ENCODE results near the gene RBM45.
A peak's percentile ranks its signal among the peaks of the same experiment; 100 is the strongest.

Gene RBM45

GRCh38 chr2:178109813-178110212 lies 2.4 kb upstream of the RBM45 start:
- H3K4me3 ChIP-seq (ENCODE audit: low read depth, low read length) = no peak overlapping the region
- TF ChIP-seq, protein P1, sequence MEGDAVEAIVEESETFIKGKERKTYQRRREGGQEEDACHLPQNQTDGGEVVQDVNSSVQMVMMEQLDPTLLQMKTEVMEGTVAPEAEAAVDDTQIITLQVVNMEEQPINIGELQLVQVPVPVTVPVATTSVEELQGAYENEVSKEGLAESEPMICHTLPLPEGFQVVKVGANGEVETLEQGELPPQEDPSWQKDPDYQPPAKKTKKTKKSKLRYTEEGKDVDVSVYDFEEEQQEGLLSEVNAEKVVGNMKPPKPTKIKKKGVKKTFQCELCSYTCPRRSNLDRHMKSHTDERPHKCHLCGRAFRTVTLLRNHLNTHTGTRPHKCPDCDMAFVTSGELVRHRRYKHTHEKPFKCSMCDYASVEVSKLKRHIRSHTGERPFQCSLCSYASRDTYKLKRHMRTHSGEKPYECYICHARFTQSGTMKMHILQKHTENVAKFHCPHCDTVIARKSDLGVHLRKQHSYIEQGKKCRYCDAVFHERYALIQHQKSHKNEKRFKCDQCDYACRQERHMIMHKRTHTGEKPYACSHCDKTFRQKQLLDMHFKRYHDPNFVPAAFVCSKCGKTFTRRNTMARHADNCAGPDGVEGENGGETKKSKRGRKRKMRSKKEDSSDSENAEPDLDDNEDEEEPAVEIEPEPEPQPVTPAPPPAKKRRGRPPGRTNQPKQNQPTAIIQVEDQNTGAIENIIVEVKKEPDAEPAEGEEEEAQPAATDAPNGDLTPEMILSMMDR (IDR thresholded peaks at IDR 0.05; ENCODE audit: low read depth, low read length, missing control alignments) = peak; percentile 44
- DNase-seq (ENCODE audit: low read depth) = peak; percentile 15

GRCh38 chr2:178110681-178111080 lies 1.6 kb upstream of the RBM45 start:
- DNase-seq (ENCODE audit: low read depth) = no peak
- no peak overlapping the region for H3K4me3 ChIP-seq (ENCODE audit: low read depth, low read length)
- TF ChIP-seq, protein P1 (IDR thresholded peaks at IDR 0.05; ENCODE audit: low read depth, low read length, missing control alignments) = no peak

DNA sequence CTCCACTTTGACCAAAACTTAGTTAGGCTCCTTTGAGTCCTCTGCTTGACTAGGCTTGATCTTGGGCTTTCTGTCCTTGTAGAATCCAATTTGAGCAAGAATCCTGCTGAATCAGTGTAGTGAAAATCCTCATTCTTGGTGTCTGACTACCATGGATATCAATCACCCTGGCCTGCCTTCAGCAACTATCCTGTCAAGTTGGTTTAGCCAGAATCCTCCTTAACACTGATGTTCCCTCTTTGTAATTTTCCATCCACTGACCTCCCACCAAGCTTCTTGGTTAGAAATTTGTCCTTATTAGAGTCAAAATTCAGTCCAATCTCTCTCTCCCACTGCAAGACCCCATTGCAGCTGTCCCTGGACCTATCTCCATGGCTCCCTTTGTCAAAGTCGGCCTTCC lies 494 bp upstream of the RBM45 start:
- TF ChIP-seq, protein P1 (IDR thresholded peaks at IDR 0.05; ENCODE audit: low read depth, low read length, missing control alignments) = no peak
- H3K4me3 ChIP-seq (ENCODE audit: low read depth, low read length) = no peak overlapping the region; the same call in 1 of the 2 replicates
- no peak for DNase-seq (ENCODE audit: low read depth)

GRCh38 chr2:178114462-178114861 lies 2.2 kb downstream of the RBM45 start:
- TF ChIP-seq, protein P1 (IDR thresholded peaks at IDR 0.05; ENCODE audit: low read depth, low read length, missing control alignments) = no peak

GRCh38 chr2:178115271-178115670 lies 3.0 kb downstream of the RBM45 start:
- no peak overlapping the region for H3K4me3 ChIP-seq (ENCODE audit: low read depth, low read length)
- DNase-seq (ENCODE audit: low read depth) = no peak
- TF ChIP-seq, protein P1 (IDR thresholded peaks at IDR 0.05; ENCODE audit: low read depth, low read length, missing control alignments) = no peak

More at GRCh38 chr2:178114462-178114861, 2.2 kb downstream of the RBM45 start:
- no peak for DNase-seq (ENCODE audit: low read depth)
- H3K4me3 ChIP-seq (ENCODE audit: low read depth, low read length) = peak overlapping the region; percentile 16; the same call in 1 of the 2 replicates

GRCh38 chr2:178117725-178118124 lies 5.5 kb downstream of the RBM45 start:
- TF ChIP-seq, protein P1 (IDR thresholded peaks at IDR 0.05; ENCODE audit: low read depth, low read length, missing control alignments) = no peak
- DNase-seq (ENCODE audit: low read depth) = no peak
- H3K4me3 ChIP-seq (ENCODE audit: low read depth, low read length) = no peak overlapping the region

GRCh38 chr2:178119179-178119922 lies 7.1 kb downstream of the RBM45 start:
- no peak overlapping the region for H3K4me3 ChIP-seq (ENCODE audit: low read depth, low read length)
- no peak for DNase-seq (ENCODE audit: low read depth)
- TF ChIP-seq, protein P1 (IDR thresholded peaks at IDR 0.05; ENCODE audit: low read depth, low read length, missing control alignments) = no peak

Measured in GM12864 (cell line).